Measurements from ENCODE around the gene KAZN.

KAZN gene

DNA sequence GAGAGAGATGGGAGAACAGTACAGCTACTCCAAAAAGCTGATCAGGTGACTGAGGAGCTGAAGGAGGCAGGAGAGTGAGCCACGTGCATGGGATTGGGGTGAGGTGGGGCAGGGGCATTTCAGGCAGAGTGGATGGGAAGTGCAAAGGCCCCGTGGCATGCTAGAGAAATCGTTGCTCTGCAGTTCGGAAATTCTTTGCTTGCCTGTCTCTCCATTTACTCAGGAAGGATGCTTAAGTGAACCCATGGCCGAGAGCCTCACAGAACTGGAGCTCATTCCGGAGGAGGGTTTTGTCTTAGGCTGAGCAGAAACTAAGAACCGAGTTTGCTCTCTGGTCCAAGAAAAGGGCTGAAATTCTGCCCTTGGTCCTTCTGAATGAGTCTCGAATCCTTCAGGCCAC lies 415.3 kb downstream of the KAZN start:
- no peaks in the 10 kb centered on the region for H3K79me2 ChIP-seq (ENCODE audit: low read length)
- no peaks in the 10 kb centered on the region for H3K27me3 ChIP-seq (replicated peaks; ENCODE audit: insufficient read depth, low read length)

DNA sequence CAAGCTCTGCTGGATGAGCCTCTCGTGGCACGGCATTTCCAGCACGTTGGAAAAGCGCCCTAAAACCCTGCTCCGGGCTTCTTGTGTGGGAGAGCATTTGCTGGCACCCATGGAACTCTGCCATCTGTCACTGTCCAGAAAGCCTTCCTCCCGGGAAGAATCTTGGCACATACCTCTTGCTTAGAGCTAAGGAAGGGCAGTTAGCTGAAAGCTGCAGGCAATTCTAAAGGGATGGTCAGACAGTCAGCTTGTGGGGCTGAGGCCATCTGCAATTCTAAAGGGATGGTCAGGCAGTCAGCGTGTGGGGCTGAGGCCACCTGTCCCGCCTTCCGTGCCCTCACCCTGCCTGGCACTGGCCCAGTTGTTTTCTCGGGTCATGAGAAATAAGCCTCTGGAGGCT lies 416.0 kb downstream of the KAZN start:
- no peak for DNase-seq
- H3K27me3 ChIP-seq (replicated peaks; ENCODE audit: insufficient read depth, low read length): no peaks in the 10 kb centered on the region

More for the DNA sequence above, 415.3 kb downstream of the KAZN start:
- Histone ChIP-seq H3K4me2 (ENCODE audit: low read depth, low read length) (no peak overlapping the region), H4K20me1 (ENCODE audit: insufficient read depth, low read length) (no peaks in the 10 kb centered on the region), H3K4me1 (ENCODE audit: low read length) (no peaks in the 10 kb centered on the region), H3F3A (ENCODE audit: insufficient read depth, low read length) (no peaks in the 10 kb centered on the region), H3K27ac (ENCODE audit: low read length) (no peak overlapping the region), H3K36me3 (replicated peaks; ENCODE audit: insufficient read depth, low read length) (no peaks in the 10 kb centered on the region), H3K4me3 (ENCODE audit: low read length) (no peak overlapping the region), H3K9me2 (replicated peaks; ENCODE audit: insufficient read depth, low read length) (no peaks in the 10 kb centered on the region), H2AFZ (ENCODE audit: low read length) (no peak overlapping the region), H3K9ac (ENCODE audit: low read length) (no peak overlapping the region), H3K9me3 (replicated peaks; ENCODE audit: insufficient read depth, low read length) (no peaks in the 10 kb centered on the region)
- no peak for DNase-seq
- TF ChIP-seq CTCF (IDR thresholded peaks at IDR 0.05; ENCODE audit: low read length): no peak
- no peak for TF ChIP-seq EZH2phosphoT487 (IDR thresholded peaks at IDR 0.05; ENCODE audit: low read length)
- TF ChIP-seq EZH2 (optimal IDR thresholded peaks at IDR 0.05; ENCODE audit: low read depth, low read length): no peak

DNA sequence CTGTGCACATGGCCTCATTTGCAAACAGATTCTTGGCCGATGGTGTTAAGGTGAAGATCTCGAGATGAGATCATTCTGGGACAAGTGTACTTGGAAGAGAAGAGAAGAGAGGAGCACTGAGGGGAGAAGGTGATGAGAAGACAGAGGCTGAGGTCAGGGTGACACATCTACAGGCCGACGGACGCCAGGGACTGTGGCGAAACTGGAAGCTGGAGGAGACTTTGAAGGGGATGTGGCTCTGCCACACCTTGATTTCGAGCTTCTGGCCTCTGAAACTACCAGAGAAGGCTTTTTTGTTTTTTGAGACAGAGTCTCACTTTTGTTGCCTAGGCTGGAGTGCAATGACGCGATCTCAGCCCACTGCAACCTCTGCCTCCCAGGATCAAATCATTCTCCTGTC lies 417.5 kb downstream of the KAZN start:
- no peaks in the 10 kb centered on the region for H3K27me3 ChIP-seq (replicated peaks; ENCODE audit: insufficient read depth, low read length)
- no peaks in the 10 kb centered on the region for H3K9me3 ChIP-seq (replicated peaks; ENCODE audit: insufficient read depth, low read length)
- H3K36me3 ChIP-seq (replicated peaks; ENCODE audit: insufficient read depth, low read length): no peaks in the 10 kb centered on the region
- no peaks in the 10 kb centered on the region for H3K4me1 ChIP-seq (ENCODE audit: low read length)
- TF ChIP-seq EZH2phosphoT487 (IDR thresholded peaks at IDR 0.05; ENCODE audit: low read length) (no peak), CTCF (IDR thresholded peaks at IDR 0.05; ENCODE audit: low read length) (no peak), EZH2 (optimal IDR thresholded peaks at IDR 0.05; ENCODE audit: low read depth, low read length) (no peak)
- H3K4me2 ChIP-seq (ENCODE audit: low read depth, low read length): no peak overlapping the region
- no peaks in the 10 kb centered on the region for H3F3A ChIP-seq (ENCODE audit: insufficient read depth, low read length)
- DNase-seq: no peak
- no peak overlapping the region for H3K9ac ChIP-seq (ENCODE audit: low read length)
- no peak overlapping the region for H2AFZ ChIP-seq (ENCODE audit: low read length)
- H3K27ac ChIP-seq (ENCODE audit: low read length): no peak overlapping the region
- H3K9me2 ChIP-seq (replicated peaks; ENCODE audit: insufficient read depth, low read length): no peaks in the 10 kb centered on the region
- H3K79me2 ChIP-seq (ENCODE audit: low read length): no peaks in the 10 kb centered on the region
- no peaks in the 10 kb centered on the region for H4K20me1 ChIP-seq (ENCODE audit: insufficient read depth, low read length)
- H3K4me3 ChIP-seq (ENCODE audit: low read length): no peak overlapping the region

More for the DNA sequence above, 416.0 kb downstream of the KAZN start:
- Histone ChIP-seq H3K4me2 (ENCODE audit: low read depth, low read length) (no peak overlapping the region), H3K9ac (ENCODE audit: low read length) (no peak overlapping the region), H3K4me3 (ENCODE audit: low read length) (no peak overlapping the region), H3K9me3 (replicated peaks; ENCODE audit: insufficient read depth, low read length) (no peaks in the 10 kb centered on the region), H3K36me3 (replicated peaks; ENCODE audit: insufficient read depth, low read length) (no peaks in the 10 kb centered on the region), H3K79me2 (ENCODE audit: low read length) (no peaks in the 10 kb centered on the region), H3F3A (ENCODE audit: insufficient read depth, low read length) (no peaks in the 10 kb centered on the region), H3K9me2 (replicated peaks; ENCODE audit: insufficient read depth, low read length) (no peaks in the 10 kb centered on the region), H3K27ac (ENCODE audit: low read length) (no peak overlapping the region), H4K20me1 (ENCODE audit: insufficient read depth, low read length) (no peaks in the 10 kb centered on the region), H2AFZ (ENCODE audit: low read length) (no peak overlapping the region), H3K4me1 (ENCODE audit: low read length) (no peaks in the 10 kb centered on the region)
- TF ChIP-seq EZH2phosphoT487 (IDR thresholded peaks at IDR 0.05; ENCODE audit: low read length): no peak
- TF ChIP-seq EZH2 (optimal IDR thresholded peaks at IDR 0.05; ENCODE audit: low read depth, low read length): no peak
- no peak for TF ChIP-seq CTCF (IDR thresholded peaks at IDR 0.05; ENCODE audit: low read length)

All from MM.1S (cell line).